GM12878 (cell line): ENCODE measurements around the gene SLC4A8. TPM values are rescaled to one million over a fixed set of nuclear protein-coding genes. Genes with fewer than 3 reads are reported as not detected.

ENCODE experiments used
- ATAC-seq: fragments of 200-7000 bp; cut with Tn5 transposase; 3 replicates; pipeline ENCODE4 v1.9.1; 2020; ENCODE audit warnings: mild to moderate bottlenecking, moderate library complexity
- BruUV-seq: library from RNA; stranded (reverse); fragments of 400-500 nt; replicated peaks from 2 replicates; lab custom pipeline; 2021; lab: Mats Ljungman, UMichigan
- CTCF ChIA-PET: fragments of 300-600 bp; sonication (Branson Sonifier 250); formaldehyde crosslinking; extraction: SDS; loops from one replicate; lab custom pipeline; 2021; ENCODE audit warnings: inconsistent platforms; lab: Yijun Ruan, JAX
- POLR2A ChIA-PET: fragments of 350-600 bp; formaldehyde crosslinking; extraction: SDS; loops from one replicate; lab custom pipeline; 2021; ENCODE audit warnings: inconsistent platforms; lab: Charles Lee
- RAD21 ChIA-PET: fragments of 300-600 bp; sonication (Branson Sonifier 250); formaldehyde crosslinking; loops from one replicate; lab custom pipeline; 2023; ENCODE audit warnings: antibody characterized with exemption; ENCODE audit not compliant: unreplicated experiment; lab: Charles Lee
- SMC1A ChIA-PET: fragments of 300-600 bp; sonication (Branson Sonifier 250); formaldehyde crosslinking; loops from one replicate; lab custom pipeline; 2023; ENCODE audit not compliant: unreplicated experiment, uncharacterized antibody; lab: Charles Lee
- DNase-seq: peaks from one replicate; pipeline ENCODE4 v3.0.0-alpha.2; 2011; ENCODE audit warnings: low read depth, low spot score
- FAIRE-seq: peaks from 3 replicates; lab custom pipeline; 2011; peaks lifted over from hg19 to GRCh38; lab: Jason Lieb, UNC
- H2AFZ ChIP-seq: 2 replicates; pipeline ENCODE4 v1.6.0; 2011; ENCODE audit warnings: low read depth, low read length, control low read depth; ENCODE audit not compliant: control insufficient read depth
- H3K27ac ChIP-seq: 2 replicates; pipeline ENCODE4 v1.5.1; 2011; ENCODE audit warnings: control low read depth; ENCODE audit not compliant: control insufficient read depth, insufficient read depth
- H3K27me3 ChIP-seq, 2 experiments: replicated peaks in 1 of 2; 2 replicates each; pipeline versions ENCODE4 v1.6.0 to v1.6.1; 2011; ENCODE audit warnings: low read length in 1 of 2; ENCODE audit not compliant: control insufficient read depth in 2 of 2, insufficient read depth in 2 of 2
- H3K36me3 ChIP-seq, 2 experiments: 2 replicates each; pipeline ENCODE4 v1.5.1; 2011; ENCODE audit warnings: low read length in 1 of 2; ENCODE audit not compliant: control insufficient read depth in 2 of 2, insufficient read depth in 2 of 2
- H3K4me1 ChIP-seq: 2 replicates; pipeline ENCODE4 v1.6.1; 2011; ENCODE audit warnings: mild to moderate bottlenecking, low read length, moderate library complexity, mixed read lengths; ENCODE audit not compliant: control insufficient read depth, insufficient read depth
- H3K4me2 ChIP-seq: 2 replicates; pipeline ENCODE4 v1.6.0; 2011; ENCODE audit warnings: control low read depth; ENCODE audit not compliant: control insufficient read depth, insufficient read depth
- H3K4me3 ChIP-seq: fragments of 200-600 bp; sonication (generic); 2 replicates; pipeline ENCODE4 v1.5.1; 2016
- H3K79me2 ChIP-seq: 2 replicates; pipeline ENCODE4 v1.6.0; 2011; ENCODE audit warnings: low read length; ENCODE audit not compliant: control insufficient read depth, insufficient read depth
- H3K9ac ChIP-seq: 2 replicates; pipeline ENCODE4 v1.8.0; 2011; ENCODE audit warnings: low read length, control low read depth, mixed read lengths; ENCODE audit not compliant: control insufficient read depth, insufficient read depth
- H3K9me3 ChIP-seq: replicated peaks from 3 replicates; pipeline ENCODE4 v1.5.1; 2011; ENCODE audit warnings: mild to moderate bottlenecking, low read length; ENCODE audit not compliant: control insufficient read depth, insufficient read depth
- H4K20me1 ChIP-seq: 2 replicates; pipeline ENCODE4 v1.6.0; 2011; ENCODE audit not compliant: control insufficient read depth, insufficient read depth
- BCL11A ChIP-seq: IDR thresholded peaks from 2 replicates; pipeline ENCODE4 v1.6.1; 2011; ENCODE audit warnings: low read depth, low read length
- BMI1 ChIP-seq: fragments of 450-650 bp; IDR thresholded peaks from 2 replicates; pipeline ENCODE4 v1.6.1; 2016; ENCODE audit warnings: mild to moderate bottlenecking, moderate library complexity, borderline replicate concordance
- EGR1 ChIP-seq, 2 experiments: IDR thresholded peaks; 1 replicate in 1 of 2; 2 replicates in 1 of 2; pipeline ENCODE4 v1.6.1; 2011 to 2012; ENCODE audit warnings: low read depth in 2 of 2, low read length in 2 of 2, borderline replicate concordance in 1 of 2, mild to moderate bottlenecking in 1 of 2, moderate library complexity in 1 of 2
- HDAC2 ChIP-seq: fragments of 200-600 bp; sonication (generic); IDR thresholded peaks from 2 replicates; pipeline ENCODE4 v1.6.1; 2017
- IRF3 ChIP-seq: fragments of 450-650 bp; IDR thresholded peaks from 2 replicates; pipeline ENCODE4 v1.6.1; 2014; ENCODE audit warnings: mild to moderate bottlenecking
- MEF2B ChIP-seq: fragments of 450-650 bp; IDR thresholded peaks from 2 replicates; pipeline ENCODE4 v1.6.1; 2018; ENCODE audit warnings: mild to moderate bottlenecking, moderate library complexity; ENCODE audit not compliant: partially characterized antibody, poor library complexity, severe bottlenecking
- NRF1 ChIP-seq: conservative IDR thresholded peaks from 2 replicates; pipeline ENCODE4 v1.6.1; 2011; ENCODE audit warnings: mild to moderate bottlenecking, low read depth, low read length, improper control_type of control experiment
- RB1 ChIP-seq: fragments of 450-650 bp; formaldehyde crosslinking; IDR thresholded peaks from 2 replicates; pipeline ENCODE4 v1.6.1; 2017; ENCODE audit warnings: mild to moderate bottlenecking, borderline replicate concordance
- SIX5 ChIP-seq: IDR thresholded peaks from 2 replicates; pipeline ENCODE4 v1.6.1; 2011; ENCODE audit warnings: mild to moderate bottlenecking, low read depth, low read length, moderate library complexity; ENCODE audit not compliant: severe bottlenecking
- TCF12 ChIP-seq: IDR thresholded peaks from 2 replicates; pipeline ENCODE4 v1.6.1; 2011; ENCODE audit warnings: low read depth, mild to moderate bottlenecking, low read length
- TCF7 ChIP-seq: IDR thresholded peaks from 2 replicates; pipeline ENCODE4 v1.6.1; 2014; ENCODE audit warnings: antibody characterized with exemption, borderline replicate concordance
- YY1 ChIP-seq: IDR thresholded peaks from 2 replicates; pipeline ENCODE4 v1.6.1; 2011; ENCODE audit warnings: low read depth, mild to moderate bottlenecking, low read length
- ZBTB33 ChIP-seq: fragments of 450-650 bp; IDR thresholded peaks from 2 replicates; pipeline ENCODE4 v1.6.1; 2017; ENCODE audit warnings: mild to moderate bottlenecking
- ZNF622 ChIP-seq: fragments of 450-650 bp; IDR thresholded peaks from 2 replicates; pipeline ENCODE4 v1.6.1; 2017; ENCODE audit warnings: mild to moderate bottlenecking, inconsistent platforms
- WGBS: methylation state at CpG from one replicate; pipeline ENCODE4 v1.1.6; 2016; ENCODE audit warnings: low lambda C conversion rate; ENCODE audit not compliant: insufficient replicate concordance, insufficient coverage; ENCODE audit errors: missing lambda C conversion rate; 5-methylcytosine and 5-hydroxymethylcytosine counted together
- in situ Hi-C: fragments of 300-500 bp; cut with MboI; formaldehyde crosslinking; loops from 9 replicates; pipeline ENCODE4 v1.14.3; 2018; ENCODE audit warnings: mixed read lengths
- intact Hi-C: fragments of 100-400 bp; cut with micrococcal nuclease; formaldehyde crosslinking; loops from one replicate; pipeline ENCODE4 v1.14.2; 2022; ENCODE audit not compliant: unreplicated experiment
- polyA plus RNA-seq, 11 experiments: library from polyadenylated mRNA; depleted of rRNA in 4 of 11; unstranded in 6 of 11; stranded (reverse) in 5 of 11; fragments of >200 nt; fragmentation: Nextera tagmentation in 4 of 11; fragmentation: Illumina TruSeq in 1 of 11; extraction: Ambion mirVana in 4 of 11; extraction: Trizol in 1 of 11; gene quantifications; 1 replicate in 1 of 11; 2 replicates in 10 of 11; pipeline versions ENCODE4 v1.2.1 to v1.2.3, GENCODE V29; 2011 to 2016; ENCODE audit warnings: inconsistent platforms in 2 of 11, missing spikeins in 2 of 11, low read depth in 1 of 11
- total RNA-seq, 4 experiments: library from RNA; depleted of rRNA in 3 of 4; stranded (reverse); fragments of >200 nt in 3 of 4; fragmentation: Illumina TruSeq in 1 of 4; extraction: Trizol in 1 of 4; gene quantifications; 2 replicates each; pipeline versions ENCODE4 v1.2.1 to v1.2.3, GENCODE V29; 2013 to 2021

SLC4A8 gene
- total and polyA plus RNA-seq, 10 of the 15 experiments (the other 5 are each of a cell fraction or from before 2014, with no cell fraction given), result 1.4 to 7.7 (median 3.7) TPM

DNA sequence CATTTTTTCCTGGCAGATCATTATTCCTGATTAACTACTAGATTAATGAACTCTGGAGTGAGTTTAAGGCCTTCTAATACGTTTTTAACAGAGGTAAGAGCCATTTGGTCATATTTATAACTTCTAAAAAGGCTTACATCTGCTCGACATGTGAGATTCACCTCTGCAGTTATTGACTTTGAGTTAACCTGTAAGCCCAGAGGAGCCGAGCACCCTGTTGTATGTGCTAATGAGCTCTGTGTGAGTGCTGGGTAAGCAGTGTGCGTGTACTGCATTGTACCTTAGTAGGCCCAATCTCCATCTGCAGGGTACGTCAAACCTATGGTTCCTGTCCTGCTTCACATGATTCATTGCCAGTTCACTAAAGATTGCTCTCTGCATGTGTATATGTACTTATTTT lies 18.9 kb downstream of the SLC4A8 start (continued):
- TF ChIP-seq SIX5 (no peak), EGR1 (IDR thresholded peaks at IDR 0.05; ENCODE audit: borderline replicate concordance in 1 of 2, low read depth in 2 of 2, low read length in 2 of 2) (no peak)

GRCh38 chr12:51448618-51449256 lies 24.1 kb downstream of the SLC4A8 start:
- ChIA-PET RAD21 (no interaction called here), CTCF (no interaction called here), SMC1A (no interaction called here), POLR2A (no interaction called here)
- Histone ChIP-seq H3K27me3 (no peaks in the 10 kb centered on the region), H2AFZ (no peak overlapping the region), H3K36me3 (no peaks in the 10 kb centered on the region), H3K79me2 (no peaks in the 10 kb centered on the region), H3K9ac (no peak overlapping the region), H3K9me3 (no peaks in the 10 kb centered on the region), H3K4me3 (no peak overlapping the region), H4K20me1 (no peaks in the 10 kb centered on the region), H3K27ac (no peak overlapping the region), H3K4me1 (no peaks in the 10 kb centered on the region), H3K4me2 (no peak overlapping the region)
- no peak for DNase-seq
- no peak for FAIRE-seq
- TF ChIP-seq TCF7, result no peak
- no peak for TF ChIP-seq ZNF622
- TF ChIP-seq BCL11A, result no peak
- no peak for TF ChIP-seq HDAC2
- TF ChIP-seq IRF3, result no peak
- TF ChIP-seq ZBTB33, result no peak
- no peak for TF ChIP-seq MEF2B
- TF ChIP-seq NRF1, result no peak
- no peak for TF ChIP-seq BMI1
- no peak for TF ChIP-seq TCF12
- no peak for TF ChIP-seq YY1
- no peak for TF ChIP-seq RB1
- no peak for ATAC-seq
- in situ Hi-C loops (no loop called here), intact Hi-C loops (no loop called here)
- BruUV-seq, result no TSS peak
- 57% methylated on average over 3 of the region's 3 CpGs for WGBS
